HEK293T (cell line): ENCODE measurements around the gene ANKRD11.

Experiments used
- ARNT ChIP-seq: fragments of 450-650 bp; IDR thresholded peaks from 2 replicates; pipeline ENCODE4 v1.6.1; 2017; ENCODE audit warnings: mild to moderate bottlenecking
- BHLHE40 ChIP-seq: fragments of 450-650 bp; IDR thresholded peaks from 2 replicates; pipeline ENCODE4 v1.6.1; 2016; ENCODE audit warnings: mild to moderate bottlenecking, moderate library complexity, borderline replicate concordance
- CTBP1 ChIP-seq: fragments of 450-650 bp; IDR thresholded peaks from 2 replicates; pipeline ENCODE4 v1.6.1; 2016; ENCODE audit warnings: borderline replicate concordance
- ELF4 ChIP-seq: fragments of 450-650 bp; IDR thresholded peaks from 2 replicates; pipeline ENCODE4 v1.6.1; 2017; ENCODE audit warnings: antibody characterized with exemption
- FOXK2 ChIP-seq: fragments of 450-650 bp; IDR thresholded peaks from 2 replicates; pipeline ENCODE4 v1.6.1; 2016; ENCODE audit warnings: mild to moderate bottlenecking
- FOXM1 ChIP-seq: fragments of 450-650 bp; IDR thresholded peaks from 2 replicates; pipeline ENCODE4 v1.6.1; 2017; ENCODE audit warnings: mild to moderate bottlenecking, borderline replicate concordance
- HDGF ChIP-seq: fragments of 450-650 bp; IDR thresholded peaks from 2 replicates; pipeline ENCODE4 v1.6.1; 2017; ENCODE audit warnings: antibody characterized with exemption, borderline replicate concordance
- L3MBTL2 ChIP-seq: fragments of 450-650 bp; conservative IDR thresholded peaks from 2 replicates; pipeline ENCODE4 v1.6.1; 2016; ENCODE audit warnings: mild to moderate bottlenecking
- LEF1 ChIP-seq: fragments of 450-650 bp; IDR thresholded peaks from 2 replicates; pipeline ENCODE4 v1.6.1; 2017; ENCODE audit warnings: mild to moderate bottlenecking, borderline replicate concordance
- NFRKB ChIP-seq: fragments of 450-650 bp; IDR thresholded peaks from 2 replicates; pipeline ENCODE4 v1.6.1; 2016; ENCODE audit warnings: mild to moderate bottlenecking, moderate library complexity
- SP1 ChIP-seq: fragments of 450-650 bp; IDR thresholded peaks from 2 replicates; pipeline ENCODE4 v1.6.1; 2017
- SUZ12 ChIP-seq: fragments of 450-650 bp; IDR thresholded peaks from 2 replicates; pipeline ENCODE4 v1.6.1; 2016; ENCODE audit warnings: mild to moderate bottlenecking
- TARDBP ChIP-seq: fragments of 450-650 bp; IDR thresholded peaks from 2 replicates; pipeline ENCODE4 v1.6.1; 2016

- TF ChIP-seq ELF4 (no peak), NFRKB (no peak), SUZ12 (no peak), FOXK2 (no peak), BHLHE40 (no peak), LEF1 (no peak), SP1 (no peak), CTBP1 (no peak), L3MBTL2 (no peak), HDGF (no peak), FOXM1 (no peak), ARNT (no peak), TARDBP (no peak)
These were observed 211.7 kb downstream of the ANKRD11 start for GRCh38 chr16:89278441-89279240.
